ENCODE measurements around the gene NFASC. TPM values are rescaled to one million over a fixed set of nuclear protein-coding genes. Genes with fewer than 3 reads are reported as not detected.

NFASC gene
- total RNA-seq = 0.05 and 0.17 TPM in 2 replicates

GRCh38 chr1:204870160-204870912, at the start of gene NFASC:
Gene NFASC, plus strand, starts transcription at chr1:204870862. Its CDS starts 73,454 bp downstream, at chr1:204944316.
- DNase-seq (ENCODE audit: low read depth) = no peak

- no peak for DNase-seq (ENCODE audit: low read depth)
These were observed 49.2 kb upstream of the NFASC start for GRCh38 chr1:204821476-204821875.

- DNase-seq (ENCODE audit: low read depth) = no peak
These were observed 48.7 kb upstream of the NFASC start for GRCh38 chr1:204821924-204822323.

- no peak for DNase-seq (ENCODE audit: low read depth)
These were observed 43.7 kb upstream of the NFASC start for GRCh38 chr1:204826970-204827369.

- no peak for DNase-seq (ENCODE audit: low read depth)
These were observed 42.3 kb upstream of the NFASC start for GRCh38 chr1:204828352-204828850.

GRCh38 chr1:204829133-204829825, 41.4 kb upstream of the NFASC start:
- no peak for DNase-seq (ENCODE audit: low read depth)

GRCh38 chr1:204830747-204831146, 39.9 kb upstream of the NFASC start:
- no peak for DNase-seq (ENCODE audit: low read depth)

GRCh38 chr1:204831186-204831585, 39.5 kb upstream of the NFASC start:
- no peak for DNase-seq (ENCODE audit: low read depth)

GRCh38 chr1:204834336-204834735, 36.3 kb upstream of the NFASC start:
- no peak for DNase-seq (ENCODE audit: low read depth)

- no peak for DNase-seq (ENCODE audit: low read depth)
These were observed 35.9 kb upstream of the NFASC start for GRCh38 chr1:204834752-204835151.

GRCh38 chr1:204835737-204836136, 34.9 kb upstream of the NFASC start:
- no peak for DNase-seq (ENCODE audit: low read depth)

GRCh38 chr1:204836856-204837255, 33.8 kb upstream of the NFASC start:
- DNase-seq (ENCODE audit: low read depth) = no peak

- peak; percentile 54 for DNase-seq (ENCODE audit: low read depth)
These were observed 33.1 kb upstream of the NFASC start for GRCh38 chr1:204837440-204838084.

- no peak for DNase-seq (ENCODE audit: low read depth)
These were observed 29.3 kb upstream of the NFASC start for GRCh38 chr1:204841316-204841715.

- no peak for DNase-seq (ENCODE audit: low read depth)
These were observed 28.9 kb upstream of the NFASC start for GRCh38 chr1:204841798-204842197.

GRCh38 chr1:204842369-204842768, 28.3 kb upstream of the NFASC start:
- DNase-seq (ENCODE audit: low read depth) = no peak

GRCh38 chr1:204842892-204843291, 27.8 kb upstream of the NFASC start:
- no peak for DNase-seq (ENCODE audit: low read depth)

GRCh38 chr1:204846546-204846945, 24.1 kb upstream of the NFASC start:
- no peak for DNase-seq (ENCODE audit: low read depth)

GRCh38 chr1:204848579-204848978, 22.1 kb upstream of the NFASC start:
- DNase-seq (ENCODE audit: low read depth) = no peak

GRCh38 chr1:204852854-204853253, 17.8 kb upstream of the NFASC start:
- no peak for DNase-seq (ENCODE audit: low read depth)

- DNase-seq (ENCODE audit: low read depth) = no peak
These were observed 17.2 kb upstream of the NFASC start for GRCh38 chr1:204853436-204853835.

- no peak for DNase-seq (ENCODE audit: low read depth)
These were observed 16.4 kb upstream of the NFASC start for GRCh38 chr1:204854286-204854685.

- DNase-seq (ENCODE audit: low read depth) = no peak
These were observed 12.3 kb upstream of the NFASC start for GRCh38 chr1:204858363-204858821.

Measured in renal cortical epithelial cell (primary cell).